ENCODE data around the gene DEFB123.

The DEFB123 gene

GRCh38 chr20:31497838-31498540, 57.6 kb downstream of the DEFB123 start:
- H2AFZ ChIP-seq (ENCODE audit: insufficient read depth, low read length, poor library complexity), result no peak overlapping the region
- no peak overlapping the region for H3K14ac ChIP-seq (ENCODE audit: low read length)
- H3K27me3 ChIP-seq (ENCODE audit: insufficient read depth, low read length), result no peaks in the 10 kb centered on the region
- H3K4me2 ChIP-seq (ENCODE audit: low read length), result no peak overlapping the region
- no peak overlapping the region for H2BK120ac ChIP-seq (ENCODE audit: insufficient read depth, low read length, poor library complexity)
- H2BK12ac ChIP-seq (ENCODE audit: low read length), result no peak overlapping the region
- H3K27ac ChIP-seq (ENCODE audit: low read depth, low read length), result no peak overlapping the region
- H3K9ac ChIP-seq (ENCODE audit: low read length), result no peak overlapping the region
- H3K4ac ChIP-seq (ENCODE audit: low read depth, low read length), result no peak overlapping the region
- no peaks in the 10 kb centered on the region for H3K79me2 ChIP-seq (ENCODE audit: control insufficient read depth, insufficient read depth, low read length, poor library complexity)
- H3K9me3 ChIP-seq (ENCODE audit: insufficient read depth, low read depth, low read length), result peaks cover 18% of the 10 kb centered on the region
- no peaks in the 10 kb centered on the region for H3K79me1 ChIP-seq (ENCODE audit: low read length)
- no peak overlapping the region for H2AK5ac ChIP-seq (ENCODE audit: low read length)
- WGBS (ENCODE audit: extremely low coverage, insufficient coverage, insufficient read length), result no CpG with 5 or more reads among the region's 6 CpGs
- no peaks in the 10 kb centered on the region for H3K4me1 ChIP-seq (ENCODE audit: control insufficient read depth in 1 of 2, insufficient read depth in 2 of 2, low read length in 2 of 2)
- H3K36me3 ChIP-seq (ENCODE audit: control insufficient read depth in 1 of 2, insufficient read depth in 2 of 2, low read length in 2 of 2), result no peaks in the 10 kb centered on the region
- no peak overlapping the region for H2BK5ac ChIP-seq (ENCODE audit: low read depth, low read length, poor library complexity)
- H3K4me3 ChIP-seq (ENCODE audit: low read depth, low read length), result no peak overlapping the region
- no peak overlapping the region for H3K23ac ChIP-seq (ENCODE audit: low read length)
- H4K91ac ChIP-seq (ENCODE audit: low read depth, low read length), result no peak overlapping the region
- DNase-seq, result peak; percentile 39 to 74
- no peak overlapping the region for H4K8ac ChIP-seq (ENCODE audit: low read depth, low read length)
- no peak overlapping the region for H3K18ac ChIP-seq (ENCODE audit: low read length)
- H4K12ac ChIP-seq (ENCODE audit: low read depth, low read length), result no peak overlapping the region
